ENCODE data around the gene BIRC3. TPM values are rescaled to one million over a fixed set of nuclear protein-coding genes. Genes with fewer than 3 reads are reported as not detected.

Gene BIRC3
- total RNA-seq, 2 donors from 2014 or later = 0.04 to 0.07 TPM

DNA sequence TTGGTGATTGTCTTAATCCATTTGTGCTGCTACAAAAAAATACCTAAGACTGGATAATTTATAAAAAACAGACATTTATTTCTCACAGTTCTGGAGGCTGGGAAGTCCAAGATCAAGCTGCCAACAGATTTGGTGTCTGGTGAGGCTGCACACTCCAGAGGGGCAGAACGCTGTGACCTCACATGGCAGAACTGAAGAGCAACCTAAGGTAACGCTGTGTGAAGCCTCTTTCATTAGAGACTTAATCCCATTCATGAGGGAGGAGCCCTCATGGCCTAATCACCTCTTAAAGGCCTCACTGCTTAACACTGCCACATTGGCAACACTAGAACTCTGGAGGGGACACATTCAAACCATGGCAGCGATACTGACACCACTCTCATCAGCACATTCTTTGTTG lies 42.7 kb upstream of the BIRC3 start:
- Histone ChIP-seq H3K36me3 (ENCODE audit: control insufficient read depth, insufficient read depth, low read length) (no peaks in the 10 kb centered on the region), H3K27me3 (ENCODE audit: control insufficient read depth, insufficient read depth, low read length, poor library complexity, severe bottlenecking) (peaks cover 7% of the 10 kb centered on the region), H3K4me3 (ENCODE audit: low read length) (no peak overlapping the region), H3K9me3 (ENCODE audit: control insufficient read depth, low read length) (no peaks in the 10 kb centered on the region), H3K9ac (ENCODE audit: extremely low read depth, low read length, poor library complexity, severe bottlenecking) (no peak overlapping the region), H3K4me1 (ENCODE audit: control insufficient read depth, insufficient read depth, low read length) (no peaks in the 10 kb centered on the region), H3K27ac (ENCODE audit: low read depth, low read length) (no peak overlapping the region)
- no peaks in the 10 kb centered on the region for H3K9me3 Mint-ChIP-seq
- no peaks in the 10 kb centered on the region for H3K36me3 Mint-ChIP-seq (ENCODE audit: low read depth)
- DNase-seq = no peak
- no peak overlapping the region for H3K4me3 Mint-ChIP-seq
- TF ChIP-seq, protein P1, sequence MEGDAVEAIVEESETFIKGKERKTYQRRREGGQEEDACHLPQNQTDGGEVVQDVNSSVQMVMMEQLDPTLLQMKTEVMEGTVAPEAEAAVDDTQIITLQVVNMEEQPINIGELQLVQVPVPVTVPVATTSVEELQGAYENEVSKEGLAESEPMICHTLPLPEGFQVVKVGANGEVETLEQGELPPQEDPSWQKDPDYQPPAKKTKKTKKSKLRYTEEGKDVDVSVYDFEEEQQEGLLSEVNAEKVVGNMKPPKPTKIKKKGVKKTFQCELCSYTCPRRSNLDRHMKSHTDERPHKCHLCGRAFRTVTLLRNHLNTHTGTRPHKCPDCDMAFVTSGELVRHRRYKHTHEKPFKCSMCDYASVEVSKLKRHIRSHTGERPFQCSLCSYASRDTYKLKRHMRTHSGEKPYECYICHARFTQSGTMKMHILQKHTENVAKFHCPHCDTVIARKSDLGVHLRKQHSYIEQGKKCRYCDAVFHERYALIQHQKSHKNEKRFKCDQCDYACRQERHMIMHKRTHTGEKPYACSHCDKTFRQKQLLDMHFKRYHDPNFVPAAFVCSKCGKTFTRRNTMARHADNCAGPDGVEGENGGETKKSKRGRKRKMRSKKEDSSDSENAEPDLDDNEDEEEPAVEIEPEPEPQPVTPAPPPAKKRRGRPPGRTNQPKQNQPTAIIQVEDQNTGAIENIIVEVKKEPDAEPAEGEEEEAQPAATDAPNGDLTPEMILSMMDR (conservative IDR thresholded peaks at IDR 0.05) = no peak
- H3K27me3 Mint-ChIP-seq (ENCODE audit: insufficient read depth) = peaks cover 15% of the 10 kb centered on the region
- peaks cover 19% of the 10 kb centered on the region for H3K4me1 Mint-ChIP-seq
- no peak overlapping the region for H3K27ac Mint-ChIP-seq
- 71 to 81% methylated on average over 2 to 3 of the region's 3 CpGs for WGBS, 2 experiments (ENCODE audit: insufficient coverage in 1 of 2, insufficient read length in 1 of 2)

DNA sequence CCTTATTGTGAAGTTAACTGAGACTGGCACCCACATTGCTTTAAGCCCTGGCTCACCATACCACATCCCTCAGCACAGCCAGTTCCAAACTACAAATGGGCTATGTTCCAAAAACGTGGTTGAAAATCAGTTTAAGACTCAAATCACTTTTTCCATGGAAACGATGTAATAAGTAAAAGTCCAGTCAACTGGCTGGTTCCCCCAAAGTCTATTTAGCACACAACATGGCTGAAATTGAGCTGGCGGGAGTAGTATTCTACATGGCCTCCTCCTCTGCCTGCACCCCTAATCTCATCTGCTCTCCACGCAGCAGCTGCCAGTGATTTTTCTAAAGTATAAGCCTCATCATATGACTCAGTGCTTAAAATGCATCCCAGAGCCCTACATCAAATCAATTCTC lies 40.9 kb upstream of the BIRC3 start:
- 89 to 90% methylated on average over 4 of the region's 4 CpGs for WGBS, 2 experiments (ENCODE audit: insufficient coverage in 1 of 2, insufficient read length in 1 of 2)
- H3K27ac Mint-ChIP-seq = no peak overlapping the region

DNA sequence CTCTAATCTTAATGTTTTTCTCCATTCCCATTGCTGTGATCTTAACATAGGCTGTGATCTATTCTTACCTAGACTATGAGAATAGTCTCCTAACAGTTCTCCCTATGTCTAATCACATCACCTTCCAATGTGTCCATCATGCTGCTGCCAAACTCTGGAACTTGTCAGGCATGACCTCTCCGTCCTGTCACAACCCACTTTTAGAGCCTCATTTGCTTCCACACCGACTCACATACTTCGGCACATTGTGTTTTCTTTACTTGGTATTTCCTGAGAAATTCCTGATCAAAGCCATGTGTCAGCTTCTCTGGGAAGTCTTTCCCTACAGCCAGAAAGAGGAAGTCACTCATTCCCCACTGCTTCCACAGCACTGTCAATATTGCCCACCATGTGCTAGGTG lies 40.5 kb upstream of the BIRC3 start:
- Histone ChIP-seq H3K27me3 (ENCODE audit: control insufficient read depth, insufficient read depth, low read length, poor library complexity, severe bottlenecking) (peaks cover 7% of the 10 kb centered on the region), H3K9me3 (ENCODE audit: control insufficient read depth, low read length) (no peaks in the 10 kb centered on the region), H3K4me3 (ENCODE audit: low read length) (no peak overlapping the region), H3K4me1 (ENCODE audit: control insufficient read depth, insufficient read depth, low read length) (no peaks in the 10 kb centered on the region), H3K27ac (ENCODE audit: low read depth, low read length) (no peak overlapping the region), H3K36me3 (ENCODE audit: control insufficient read depth, insufficient read depth, low read length) (no peaks in the 10 kb centered on the region), H3K9ac (ENCODE audit: extremely low read depth, low read length, poor library complexity, severe bottlenecking) (no peak overlapping the region)
- WGBS, 2 experiments (ENCODE audit: insufficient coverage in 1 of 2, insufficient read length in 1 of 2) = 64 to 90% methylated on average over 3 of the region's 3 CpGs
- no peaks in the 10 kb centered on the region for H3K36me3 Mint-ChIP-seq (ENCODE audit: low read depth)
- peaks cover 25% of the 10 kb centered on the region for H3K4me1 Mint-ChIP-seq
- H3K27me3 Mint-ChIP-seq (ENCODE audit: insufficient read depth) = peaks cover 8% of the 10 kb centered on the region
- no peak overlapping the region for H3K4me3 Mint-ChIP-seq
- no peak overlapping the region for H3K27ac Mint-ChIP-seq
- no peaks in the 10 kb centered on the region for H3K9me3 Mint-ChIP-seq
- no peak for DNase-seq
- TF ChIP-seq, protein P1 (conservative IDR thresholded peaks at IDR 0.05) = no peak

More for the DNA sequence above, 40.9 kb upstream of the BIRC3 start:
- no peak overlapping the region for H3K27ac ChIP-seq (ENCODE audit: low read depth, low read length)
- no peak overlapping the region for H3K9ac ChIP-seq (ENCODE audit: extremely low read depth, low read length, poor library complexity, severe bottlenecking)
- peaks cover 7% of the 10 kb centered on the region for H3K27me3 ChIP-seq (ENCODE audit: control insufficient read depth, insufficient read depth, low read length, poor library complexity, severe bottlenecking)
- H3K4me1 ChIP-seq (ENCODE audit: control insufficient read depth, insufficient read depth, low read length) = no peaks in the 10 kb centered on the region
- H3K36me3 Mint-ChIP-seq (ENCODE audit: low read depth) = no peaks in the 10 kb centered on the region
- peaks cover 25% of the 10 kb centered on the region for H3K4me1 Mint-ChIP-seq
- H3K4me3 ChIP-seq (ENCODE audit: low read length) = no peak overlapping the region
- H3K4me3 Mint-ChIP-seq = no peak overlapping the region
- no peaks in the 10 kb centered on the region for H3K9me3 Mint-ChIP-seq
- no peaks in the 10 kb centered on the region for H3K36me3 ChIP-seq (ENCODE audit: control insufficient read depth, insufficient read depth, low read length)
- H3K9me3 ChIP-seq (ENCODE audit: control insufficient read depth, low read length) = no peaks in the 10 kb centered on the region
- H3K27me3 Mint-ChIP-seq (ENCODE audit: insufficient read depth) = peaks cover 8% of the 10 kb centered on the region
- TF ChIP-seq, protein P1 (conservative IDR thresholded peaks at IDR 0.05) = no peak
- DNase-seq = no peak

Measured in endodermal cell (in vitro differentiated cells).